ENCODE data around the gene SDHAF2. TPM values are rescaled to one million over a fixed set of nuclear protein-coding genes. Genes with fewer than 3 reads are reported as not detected.

Gene SDHAF2
- total and polyA plus RNA-seq, 9 of the 15 experiments (the other 6 are each of a cell fraction or from before 2014, with no cell fraction given): 21.2 to 144 (median 40.4) TPM

DNA sequence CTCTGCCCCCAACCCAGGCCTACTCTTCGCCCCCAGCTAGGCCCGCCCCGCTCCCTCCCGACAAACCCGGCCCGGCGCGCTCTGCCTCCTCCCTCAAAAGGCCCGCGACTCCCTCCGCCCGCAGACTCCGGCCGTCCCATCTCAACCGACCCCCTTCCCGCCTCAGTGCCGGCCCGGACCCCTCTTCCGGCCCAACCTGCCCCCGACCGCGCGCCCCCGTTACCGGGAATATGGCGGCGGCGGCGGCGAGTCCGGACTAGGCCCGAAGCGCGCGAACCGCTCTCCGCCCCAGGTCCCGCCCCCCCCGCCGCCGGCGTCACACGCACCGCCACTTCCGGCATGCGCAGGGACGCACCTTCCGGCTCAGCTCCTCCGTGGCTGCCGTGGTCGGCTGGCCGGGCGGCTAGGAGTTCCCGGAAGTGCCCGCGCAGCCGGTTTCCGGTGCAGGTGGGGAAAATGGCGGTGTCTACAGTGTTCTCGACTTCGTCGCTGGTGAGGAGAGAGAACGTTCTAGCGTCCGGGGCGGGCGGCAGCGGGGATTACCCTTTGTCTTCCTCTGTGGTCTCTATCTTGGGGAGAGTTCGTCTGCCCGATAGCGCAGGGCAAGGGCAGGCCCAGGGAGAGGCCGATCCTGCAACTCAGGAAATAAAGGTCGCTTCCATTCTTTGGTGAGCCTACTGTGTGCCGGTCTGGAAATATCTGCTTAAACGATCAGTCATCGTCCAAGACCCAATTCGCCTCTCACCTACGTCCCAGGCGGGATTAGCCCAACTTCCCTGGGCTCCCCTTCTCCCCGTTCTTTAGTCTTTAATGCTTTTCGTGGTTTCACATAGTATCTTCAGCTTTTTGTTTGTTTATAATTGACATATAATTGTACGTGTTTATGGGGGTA, at the start of gene SDHAF2, which contains the start of gene CPSF7 (continued):
- TF ChIP-seq, protein P1, sequence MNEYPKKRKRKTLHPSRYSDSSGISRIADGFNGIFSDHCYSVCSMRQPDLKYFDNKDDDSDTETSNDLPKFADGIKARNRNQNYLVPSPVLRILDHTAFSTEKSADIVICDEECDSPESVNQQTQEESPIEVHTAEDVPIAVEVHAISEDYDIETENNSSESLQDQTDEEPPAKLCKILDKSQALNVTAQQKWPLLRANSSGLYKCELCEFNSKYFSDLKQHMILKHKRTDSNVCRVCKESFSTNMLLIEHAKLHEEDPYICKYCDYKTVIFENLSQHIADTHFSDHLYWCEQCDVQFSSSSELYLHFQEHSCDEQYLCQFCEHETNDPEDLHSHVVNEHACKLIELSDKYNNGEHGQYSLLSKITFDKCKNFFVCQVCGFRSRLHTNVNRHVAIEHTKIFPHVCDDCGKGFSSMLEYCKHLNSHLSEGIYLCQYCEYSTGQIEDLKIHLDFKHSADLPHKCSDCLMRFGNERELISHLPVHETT (CRISPR knock-in tag; conservative IDR thresholded peaks at IDR 0.05 in 1 of 2, IDR thresholded peaks at IDR 0.05 in 1 of 2): peak in 1 of 2 experiments; percentile 100; a peak in 2 of 4 replicates
- TF ChIP-seq MYBL2 (IDR thresholded peaks at IDR 0.05; ENCODE audit: low read depth): no peak
- TF ChIP-seq MYBL2 (CRISPR knock-in tag; IDR thresholded peaks at IDR 0.05; ENCODE audit: borderline replicate concordance): no peak
- TF ChIP-seq ZNF239 (CRISPR knock-in tag; IDR thresholded peaks at IDR 0.05): no peak
- TF ChIP-seq NRF1 (conservative IDR thresholded peaks at IDR 0.05 in 1 of 2, IDR thresholded peaks at IDR 0.05 in 1 of 2): peak; percentile 90 to 92
- TF ChIP-seq ZNF134 (CRISPR knock-in tag; conservative IDR thresholded peaks at IDR 0.05): no peak
- no peak for TF ChIP-seq MCM5 (IDR thresholded peaks at IDR 0.05; ENCODE audit: low read depth)
- no peak for TF ChIP-seq ZBTB8A (IDR thresholded peaks at IDR 0.05; ENCODE audit: partially characterized antibody)
- peak; percentile 57; the same call in 1 of the 2 replicates for TF ChIP-seq ZNF395 (CRISPR knock-in tag; IDR thresholded peaks at IDR 0.05)
- TF ChIP-seq CHD2 (IDR thresholded peaks at IDR 0.05; ENCODE audit: low read depth, low read length): no peak
- TF ChIP-seq NR4A1 (CRISPR knock-in tag; IDR thresholded peaks at IDR 0.05): no peak
- no peak for TF ChIP-seq NR4A1 (tag; IDR thresholded peaks at IDR 0.05)
- TF ChIP-seq, protein P2, sequence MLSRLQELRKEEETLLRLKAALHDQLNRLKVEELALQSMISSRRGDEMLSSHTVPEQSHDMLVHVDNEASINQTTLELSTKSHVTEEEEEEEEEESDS (CRISPR knock-in tag; IDR thresholded peaks at IDR 0.05): no peak
- TF ChIP-seq RBFOX2 (IDR thresholded peaks at IDR 0.05; ENCODE audit: low read depth, low read length): peak; percentile 98
- TF ChIP-seq GABPB2 (CRISPR knock-in tag; conservative IDR thresholded peaks at IDR 0.05): no peak; the same call in 1 of the 2 replicates
- no peak for TF ChIP-seq BRF1 (IDR thresholded peaks at IDR 0.05; ENCODE audit: borderline replicate concordance, extremely low read depth, insufficient read length)
- no peak for TF ChIP-seq XRCC3 (IDR thresholded peaks at IDR 0.05)
- TF ChIP-seq FOXK1 (CRISPR knock-in tag; IDR thresholded peaks at IDR 0.05; ENCODE audit: borderline replicate concordance): no peak
- TF ChIP-seq FOXA1 (IDR thresholded peaks at IDR 0.05; ENCODE audit: borderline replicate concordance): no peak
- no peak for TF ChIP-seq SAFB (IDR thresholded peaks at IDR 0.05; ENCODE audit: borderline replicate concordance, low read depth, low read length)
